ENCODE measurements around the gene MCC.

Gene MCC

GRCh38 chr5:113384782-113385285, 103.4 kb downstream of the MCC start:
- no peak overlapping the region for H3K4me3 ChIP-seq (ENCODE audit: low read depth, low read length)
- no peak for TF ChIP-seq CTCF (IDR thresholded peaks at IDR 0.05; ENCODE audit: control insufficient read depth, extremely low read depth, insufficient read depth)
- no peak for DNase-seq (ENCODE audit: low read depth)

- TF ChIP-seq CTCF (IDR thresholded peaks at IDR 0.05; ENCODE audit: control insufficient read depth, extremely low read depth, insufficient read depth), result no peak
- no peak overlapping the region for H3K4me3 ChIP-seq (ENCODE audit: low read depth, low read length)
- DNase-seq (ENCODE audit: low read depth), result no peak
Measured at GRCh38 chr5:113382731-113383130, 105.5 kb downstream of the MCC start.

- H3K4me3 ChIP-seq (ENCODE audit: low read depth, low read length), result no peak overlapping the region
- no peak for DNase-seq (ENCODE audit: low read depth)
- no peak for TF ChIP-seq CTCF (IDR thresholded peaks at IDR 0.05; ENCODE audit: control insufficient read depth, extremely low read depth, insufficient read depth)
Measured at GRCh38 chr5:113381791-113382190, 106.5 kb downstream of the MCC start.

GRCh38 chr5:113380807-113381326, 107.4 kb downstream of the MCC start:
- no peak for TF ChIP-seq CTCF (IDR thresholded peaks at IDR 0.05; ENCODE audit: control insufficient read depth, extremely low read depth, insufficient read depth)
- DNase-seq (ENCODE audit: low read depth), result no peak
- H3K4me3 ChIP-seq (ENCODE audit: low read depth, low read length), result no peak overlapping the region

- H3K4me3 ChIP-seq (ENCODE audit: low read depth, low read length), result no peak overlapping the region
- TF ChIP-seq CTCF (IDR thresholded peaks at IDR 0.05; ENCODE audit: control insufficient read depth, extremely low read depth, insufficient read depth), result no peak
- no peak for DNase-seq (ENCODE audit: low read depth)
Measured at GRCh38 chr5:113379936-113380806, 108.1 kb downstream of the MCC start.

GRCh38 chr5:113378959-113379541, 109.2 kb downstream of the MCC start:
- TF ChIP-seq CTCF (IDR thresholded peaks at IDR 0.05; ENCODE audit: control insufficient read depth, extremely low read depth, insufficient read depth), result peak; percentile 89
- no peak overlapping the region for H3K4me3 ChIP-seq (ENCODE audit: low read depth, low read length)
- DNase-seq (ENCODE audit: low read depth), result peak; percentile 31
